ENCODE measurements around the gene EPC1.

DNA sequence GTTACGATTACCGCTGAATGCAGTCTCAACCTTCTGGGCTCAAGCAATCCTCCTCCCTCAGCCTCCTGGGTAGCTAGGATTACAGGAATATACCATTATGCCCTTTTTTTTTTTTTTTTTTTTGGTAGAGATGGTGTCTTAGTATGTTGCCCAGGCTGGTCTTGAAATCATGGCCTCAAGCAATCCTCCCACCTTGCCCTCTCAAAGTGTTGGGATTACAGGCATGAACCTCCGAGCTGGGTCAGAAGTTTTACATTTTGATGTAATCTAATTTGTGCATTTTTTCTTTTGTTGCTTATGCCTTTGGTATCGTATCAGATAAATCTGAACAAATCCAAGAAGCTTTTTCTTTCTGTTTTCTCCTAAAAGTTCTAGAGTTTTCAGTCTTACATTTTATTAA is 87.4 kb downstream of the EPC1 start:
- no peak for TF ChIP-seq CTCF (conservative IDR thresholded peaks at IDR 0.05; ENCODE audit: low read length)
- no peak for TF ChIP-seq EZH2phosphoT487 (IDR thresholded peaks at IDR 0.05; ENCODE audit: borderline replicate concordance, low read depth, low read length)

All from OCI-LY7 (cell line).